HG03558 (cell line): ENCODE results near the gene FCN3.

ENCODE experiments used
- ATAC-seq: cut with Tn5 transposase; IDR thresholded peaks from one replicate; pipeline ENCODE4 v1.9.1; 2021; ENCODE audit warnings: moderate number of reproducible peaks; ENCODE audit not compliant: unreplicated experiment; ENCODE audit errors: extremely low read depth

Gene FCN3

DNA sequence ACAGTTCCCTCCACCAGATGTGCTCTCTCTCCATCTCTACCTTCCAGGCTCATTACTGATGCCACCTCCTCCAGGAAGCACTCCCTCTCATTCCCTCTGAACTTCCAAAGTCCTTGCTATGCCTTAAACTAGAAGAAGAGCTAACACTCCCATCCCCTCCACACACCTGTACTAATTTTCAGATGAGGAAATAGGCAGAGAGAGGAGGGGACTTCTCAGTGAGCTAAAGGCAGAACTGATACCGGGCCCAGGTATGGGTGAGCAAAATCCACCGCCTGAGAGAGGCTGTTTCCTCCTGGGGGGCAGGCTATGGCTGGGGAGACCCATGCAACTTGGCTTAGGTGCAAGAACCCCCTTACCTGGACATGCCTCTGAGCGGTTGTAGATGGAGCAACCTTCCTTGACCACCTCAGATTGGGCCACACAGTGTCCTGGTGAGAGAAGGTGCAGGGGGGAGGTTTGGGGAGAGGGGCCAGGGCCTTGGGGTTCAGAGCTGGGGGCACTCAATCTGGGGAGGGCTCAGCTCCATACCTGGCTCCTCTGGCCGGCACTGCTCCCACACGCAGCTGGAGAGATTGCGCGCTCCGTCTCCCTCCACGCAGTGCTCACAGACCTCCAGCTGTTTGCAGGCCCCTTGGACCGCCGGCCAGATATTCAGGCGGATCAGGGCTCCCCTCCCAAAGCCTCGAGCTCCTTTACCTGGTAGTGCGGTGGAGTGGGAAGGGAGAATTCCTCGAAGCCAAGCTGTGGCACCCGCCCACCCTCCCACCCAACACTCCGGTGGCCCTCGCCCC is 7.5 kb upstream of the FCN3 start:
- no peak for ATAC-seq

DNA sequence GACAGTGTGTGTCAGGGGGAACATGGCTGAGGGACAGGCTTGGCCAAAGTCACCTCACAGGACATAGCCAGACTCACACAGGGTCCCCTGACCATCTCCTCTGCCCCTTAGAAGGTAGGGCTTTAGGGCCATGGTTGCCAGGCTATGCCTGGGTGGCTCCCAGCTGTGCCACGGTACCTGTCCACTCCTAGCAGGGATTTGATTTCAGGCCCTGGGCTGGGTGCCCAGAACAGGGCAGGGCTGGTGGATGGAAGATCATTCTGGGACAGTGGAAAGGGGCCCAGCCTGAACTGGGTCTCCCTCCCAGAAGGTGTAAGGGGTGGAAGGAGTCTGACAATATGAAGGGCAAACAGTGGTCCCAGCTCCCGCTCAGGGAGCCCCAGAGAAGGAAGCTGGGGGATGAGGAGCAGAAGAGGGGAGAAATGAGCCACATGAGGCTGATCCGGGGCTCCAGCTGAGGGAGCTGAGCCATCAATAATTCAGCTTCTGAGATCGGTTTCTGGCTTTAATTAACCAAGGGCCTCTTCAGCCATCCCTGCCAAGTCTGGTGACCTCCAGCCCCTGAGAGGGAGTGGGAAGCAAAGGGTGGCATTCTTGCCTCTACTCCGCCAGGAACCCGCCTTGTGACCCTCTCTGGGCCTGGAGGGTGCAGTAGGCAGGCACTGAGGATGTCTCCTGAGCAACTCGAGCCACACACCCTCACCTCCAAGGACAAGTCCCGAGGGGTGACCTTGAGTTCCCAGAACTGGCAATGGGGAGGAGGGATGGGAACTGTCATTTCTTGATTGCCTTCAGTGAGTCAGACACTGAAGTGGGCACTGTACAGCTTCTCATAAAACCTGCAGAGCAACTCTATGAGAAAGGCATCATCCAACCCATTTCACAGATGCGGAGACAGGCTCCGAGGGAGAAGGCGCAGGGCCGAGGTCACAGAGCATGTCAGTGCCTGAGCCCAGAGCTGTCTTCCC is 6.4 kb upstream of the FCN3 start:
- ATAC-seq, result no peak

- no peak for ATAC-seq
These were observed 5.6 kb upstream of the FCN3 start for GRCh38 chr1:27380224-27380623.

DNA sequence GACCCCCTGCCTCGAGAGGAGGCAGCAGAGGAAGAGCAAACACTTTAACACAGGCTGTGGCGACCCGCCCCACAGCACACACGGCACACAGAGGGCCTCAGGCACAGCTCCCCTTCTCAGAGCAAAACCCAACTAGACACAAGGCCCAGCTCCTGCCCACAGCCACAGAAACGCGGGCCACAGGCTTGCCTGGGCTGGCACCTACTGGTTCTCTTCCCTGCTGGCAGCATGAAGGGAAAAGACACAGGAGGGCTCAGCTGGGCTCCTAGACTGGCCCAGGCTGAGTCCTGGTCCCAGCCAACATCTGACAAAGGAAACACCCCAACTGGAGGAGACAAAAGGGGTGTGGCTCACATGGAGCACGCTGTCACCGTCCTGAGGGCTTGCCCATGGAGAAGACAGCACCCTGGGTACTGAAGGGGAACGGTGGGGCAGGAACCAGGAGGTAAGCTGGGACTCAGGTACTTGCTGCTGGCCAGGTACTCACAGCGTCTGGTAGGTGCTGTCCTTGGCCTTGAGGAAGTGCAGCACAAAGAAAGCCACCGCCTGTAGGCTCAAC is 5.0 kb upstream of the FCN3 start:
- ATAC-seq, result no peak

GRCh38 chr1:27377760-27378495 is 3.3 kb upstream of the FCN3 start:
- no peak for ATAC-seq

- no peak for ATAC-seq
These were observed 1.6 kb downstream of the FCN3 start for GRCh38 chr1:27372808-27373690.

DNA sequence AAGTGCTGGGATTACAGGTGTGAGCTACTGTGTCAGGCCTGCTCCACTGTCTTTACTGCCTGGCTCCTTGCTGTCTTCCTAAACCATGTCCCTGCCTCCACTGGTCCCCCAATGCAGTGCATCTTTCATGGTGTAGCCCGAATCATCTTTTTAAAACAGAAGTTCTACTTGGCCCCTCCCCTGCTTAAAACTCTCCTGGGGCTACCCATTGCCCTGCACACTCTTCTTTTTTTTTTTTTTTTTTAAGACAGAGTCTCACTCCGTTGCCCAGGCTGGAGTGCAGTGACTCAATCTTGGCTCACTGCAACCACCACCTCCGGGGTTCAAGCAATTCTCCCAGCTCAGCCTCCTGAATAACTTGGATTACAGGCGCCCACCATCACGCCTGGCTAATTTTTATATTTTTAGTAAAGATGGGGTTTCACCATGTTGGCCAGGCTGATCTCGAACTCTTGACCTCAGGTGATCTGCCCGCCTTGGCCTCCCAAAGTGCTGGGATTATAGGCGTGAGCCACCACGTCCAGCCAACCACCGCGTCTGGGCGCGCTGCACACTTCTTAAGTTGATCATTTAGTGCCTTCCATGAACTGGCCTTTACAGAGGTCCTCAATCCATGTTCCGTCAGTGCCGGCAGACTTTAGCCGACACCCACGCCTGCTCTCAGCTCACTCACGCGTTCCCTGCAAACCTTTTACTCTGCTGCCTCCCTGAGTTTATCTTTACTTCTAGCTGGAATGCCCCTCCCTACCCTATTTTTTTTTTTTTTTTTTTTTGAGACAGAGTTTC is 2.4 kb downstream of the FCN3 start:
- ATAC-seq, result no peak

- ATAC-seq, result no peak
These were observed 5.6 kb downstream of the FCN3 start for GRCh38 chr1:27368869-27369582.

DNA sequence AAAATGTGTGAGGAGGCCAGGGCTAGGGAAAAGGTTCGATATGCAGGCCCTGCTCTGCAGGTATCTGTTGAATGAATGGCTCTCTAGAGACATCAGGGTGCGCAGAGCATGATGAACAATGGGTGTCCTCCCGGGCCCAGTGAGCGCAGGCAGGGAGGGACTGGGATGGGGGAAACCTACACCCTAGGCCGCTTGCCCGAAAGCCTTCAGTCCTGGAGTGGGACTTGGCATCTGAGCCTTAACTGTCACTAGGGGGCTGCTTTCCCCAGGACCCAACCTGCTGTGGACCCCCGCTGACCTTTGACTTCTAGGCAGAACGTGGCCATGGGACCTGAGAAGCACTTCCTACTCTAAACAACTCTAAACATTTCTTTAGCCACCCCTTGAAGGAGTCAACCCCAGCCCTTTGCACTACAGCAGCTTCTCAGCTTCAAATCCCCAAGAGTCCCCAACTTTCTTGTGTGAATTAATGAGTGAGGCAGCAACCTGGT is 7.4 kb downstream of the FCN3 start:
- ATAC-seq, result no peak

GRCh38 chr1:27366411-27367159 is 8.0 kb downstream of the FCN3 start, which contains the start of gene MAP3K6:
Gene MAP3K6 (minus strand): TSS chr1:27366961. CDS start chr1:27366597, 364 bp downstream.
- no peak for ATAC-seq

DNA sequence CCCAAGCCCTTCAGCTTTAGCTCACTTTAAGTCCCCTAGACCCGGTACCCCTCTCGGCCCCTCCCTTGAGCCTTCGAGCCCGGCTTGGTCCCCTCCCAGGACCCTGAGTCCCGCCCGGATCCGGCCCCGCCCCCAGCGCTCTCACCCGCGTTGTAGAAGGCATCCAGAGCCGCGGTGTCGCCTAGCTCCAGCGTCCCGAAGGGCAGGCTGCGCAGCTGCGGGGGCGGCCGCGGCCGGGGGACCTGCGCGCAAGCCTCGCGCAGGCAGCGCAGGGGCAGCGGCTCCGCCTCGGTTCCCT is 8.6 kb downstream of the FCN3 start:
- ATAC-seq, result no peak

DNA sequence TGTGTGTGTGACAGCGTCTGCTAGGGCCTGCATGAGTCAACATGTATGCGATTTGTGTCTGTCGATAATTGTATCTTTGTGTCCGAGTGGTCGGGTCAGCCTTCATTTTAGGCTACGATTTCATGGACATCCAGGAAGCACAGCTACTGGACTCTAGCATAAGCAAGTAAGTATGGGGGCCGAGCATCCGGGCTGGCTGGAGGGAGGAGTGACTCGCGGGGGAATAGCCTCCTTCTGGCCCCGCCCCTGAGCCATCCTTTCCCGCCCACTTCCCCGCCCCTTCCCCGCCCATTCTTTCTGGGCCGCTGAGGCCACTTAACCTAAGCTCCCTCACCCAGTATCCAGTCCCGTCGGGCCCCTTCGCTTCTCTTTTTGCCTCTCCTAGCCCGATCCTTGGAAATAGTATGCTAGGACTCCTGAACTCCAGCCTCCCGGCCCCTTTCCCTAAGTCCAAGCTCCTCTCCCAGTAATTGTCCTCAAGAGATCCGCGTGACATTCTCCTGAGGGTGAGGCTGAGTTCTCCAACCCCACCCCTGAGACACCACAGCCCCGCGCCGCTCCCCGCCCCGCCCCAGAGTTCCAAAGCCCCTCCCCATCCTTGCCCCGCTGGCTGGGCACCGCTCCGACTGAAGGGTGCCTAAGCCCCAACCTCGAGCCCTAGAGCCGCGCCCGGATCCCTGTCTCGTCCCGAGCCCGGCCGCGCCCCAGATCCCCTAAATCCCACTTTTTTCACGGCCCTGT is 9.1 kb downstream of the FCN3 start:
- no peak for ATAC-seq

GRCh38 chr1:27364696-27365371 is 9.8 kb downstream of the FCN3 start:
- ATAC-seq, result no peak

DNA sequence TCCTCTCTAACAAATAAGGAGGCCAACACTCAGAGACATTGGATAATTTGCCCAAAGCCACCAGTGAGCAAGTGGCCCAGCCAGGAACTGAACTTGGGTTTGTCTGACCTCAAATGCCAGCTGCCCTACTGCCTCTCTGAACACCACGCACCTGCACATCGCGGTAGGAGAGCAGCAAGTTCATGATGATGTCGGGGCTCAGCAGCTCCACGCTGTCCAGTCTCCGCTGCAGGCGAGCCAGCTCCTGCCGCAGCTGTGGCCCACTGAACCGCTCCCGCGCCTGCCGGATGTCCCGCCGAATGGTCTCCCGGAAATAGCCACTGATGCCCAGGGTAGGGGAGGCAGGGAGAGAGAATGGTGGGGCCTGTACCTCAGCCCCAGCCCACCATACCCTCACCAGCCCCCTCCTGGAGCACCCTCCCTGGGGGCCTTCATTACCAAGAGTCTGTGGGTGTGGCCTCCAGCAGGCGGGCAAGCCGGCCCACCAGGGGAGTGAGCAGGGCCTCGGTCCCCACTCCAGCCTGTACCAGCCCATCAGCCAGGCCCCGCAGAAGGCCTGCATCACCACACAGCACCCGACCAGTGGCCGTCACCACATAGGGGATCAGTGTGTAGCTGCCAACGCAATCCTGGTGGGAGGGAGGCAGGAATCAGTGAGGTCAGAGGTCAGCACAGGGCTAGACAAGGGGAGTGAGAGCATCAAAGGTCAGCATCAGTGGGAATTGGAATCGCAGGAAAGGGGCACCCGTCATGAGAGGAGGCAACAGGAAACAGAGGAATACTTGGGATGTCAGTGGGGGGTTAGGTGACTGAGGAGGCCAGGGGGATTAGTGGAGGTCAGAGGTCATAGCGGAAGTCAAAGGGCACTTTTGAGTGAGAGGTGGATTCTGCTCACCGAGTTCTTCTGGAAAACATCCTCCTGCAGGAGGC is 10.6 kb downstream of the FCN3 start:
- no peak for ATAC-seq

- ATAC-seq, result no peak
These were observed 13.1 kb downstream of the FCN3 start for GRCh38 chr1:27361553-27361952.
